ENCODE data around the gene LDB1.

Gene LDB1

DNA sequence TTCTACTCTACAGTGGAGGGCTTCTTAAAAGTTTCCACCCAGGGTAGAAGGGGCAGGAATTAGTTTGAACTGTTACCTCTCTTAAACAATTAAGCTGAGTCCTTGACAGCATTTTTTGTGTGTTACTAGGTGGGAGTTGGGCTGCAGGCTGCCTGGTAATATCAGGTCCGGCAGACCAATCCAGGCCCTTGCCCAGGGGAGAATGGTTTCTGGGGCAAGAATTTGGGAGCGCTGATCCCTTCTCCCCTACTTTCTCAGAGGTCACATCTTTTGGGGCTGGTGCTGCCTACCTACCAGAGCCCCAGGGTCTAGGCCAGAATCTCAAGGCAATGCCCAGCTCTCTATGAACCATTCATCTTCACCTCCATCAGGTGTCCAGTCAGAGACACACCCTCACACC is 14.2 kb upstream of the LDB1 start:
- DNase-seq: no peak

- peak; percentile 53 for DNase-seq
Measured at GRCh38 chr10:102133373-102134195, 13.4 kb upstream of the LDB1 start.

DNA sequence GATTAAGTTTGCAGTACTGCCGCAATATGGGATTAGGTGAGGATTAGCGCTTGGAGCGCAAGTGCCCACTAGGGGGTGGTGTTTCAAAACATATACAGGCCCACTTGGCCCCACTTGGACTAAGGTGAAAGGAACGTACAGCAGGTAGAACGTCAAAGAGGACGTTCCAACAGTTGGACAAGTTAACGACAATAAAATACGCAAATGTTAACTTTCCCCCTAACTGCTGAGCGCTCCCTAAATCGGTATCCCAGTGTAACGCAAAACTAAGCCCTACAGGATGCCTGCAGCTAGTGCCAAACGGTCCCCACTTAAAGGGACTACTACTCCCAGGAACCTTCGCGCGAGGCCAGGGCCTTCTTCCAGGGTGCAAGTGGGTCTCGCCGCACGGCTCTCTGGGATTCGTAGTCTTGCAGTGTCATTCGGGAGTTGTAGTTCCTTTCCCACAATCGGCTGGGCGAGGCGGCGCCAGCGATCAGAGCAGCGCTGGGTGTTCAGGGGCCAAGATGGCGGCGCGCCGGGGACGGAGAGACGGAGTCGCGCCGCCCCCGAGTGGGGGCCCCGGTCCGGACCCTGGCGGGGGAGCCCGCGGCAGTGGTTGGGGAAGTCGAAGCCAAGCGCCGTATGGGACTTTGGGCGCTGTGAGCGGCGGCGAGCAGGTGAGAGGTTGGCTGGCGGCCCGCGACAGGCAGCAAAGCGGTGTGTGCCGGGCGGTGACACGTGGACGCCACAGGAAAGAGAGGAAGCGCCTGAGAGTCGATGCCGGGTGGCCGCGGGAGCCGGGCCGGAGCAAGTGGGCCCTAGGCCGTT is 12.6 kb upstream of the LDB1 start, which contains the start of gene PPRC1:
Gene PPRC1, plus strand, starts transcription at position 478 of the 810 bp plus-strand sequence. Its CDS starts 29 bp downstream, at position 507.
- DNase-seq: peak; percentile 97

GRCh38 chr10:102132193-102132562 is 12.0 kb upstream of the LDB1 start:
- DNase-seq: no peak

DNA sequence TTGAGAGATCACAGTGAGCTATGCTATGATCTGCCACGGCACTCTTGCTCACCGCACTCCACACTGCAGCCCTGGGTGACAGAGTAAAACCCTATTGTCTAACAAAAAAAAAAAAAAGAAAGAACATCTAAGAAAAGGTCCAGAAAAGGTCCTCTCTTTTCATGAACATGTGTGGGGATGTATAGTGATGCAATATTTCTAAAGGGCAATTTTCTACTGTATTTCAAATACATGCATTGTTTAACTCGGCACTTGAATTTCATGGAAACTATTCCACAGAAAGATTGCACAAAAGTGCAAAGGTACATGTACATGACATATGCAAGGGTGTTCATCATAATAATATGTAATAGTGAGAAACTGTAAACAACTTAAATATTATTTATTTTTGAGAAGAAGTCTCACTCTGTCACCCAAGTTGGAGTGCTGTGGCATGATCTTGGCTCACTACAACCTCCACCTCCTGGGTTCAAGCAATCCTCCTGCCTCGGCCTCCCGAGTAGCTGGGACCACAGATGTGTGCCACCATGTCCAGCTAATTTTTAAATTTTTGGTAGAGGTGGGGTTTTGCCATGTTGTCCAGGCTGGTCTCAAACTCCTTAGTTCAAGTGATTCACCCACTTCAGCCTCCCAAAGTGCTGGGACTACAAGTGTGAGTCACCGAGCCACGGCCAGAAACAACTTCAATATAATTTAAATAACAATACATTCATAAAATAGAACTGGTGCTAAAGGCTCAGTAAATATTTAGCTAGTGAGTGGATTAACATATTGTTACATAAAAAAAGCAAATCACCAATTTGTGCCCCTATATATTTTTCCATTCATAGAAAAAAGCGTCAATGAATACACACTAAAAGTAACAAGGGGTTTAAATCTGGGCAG is 11.4 kb upstream of the LDB1 start:
- DNase-seq: no peak

DNA sequence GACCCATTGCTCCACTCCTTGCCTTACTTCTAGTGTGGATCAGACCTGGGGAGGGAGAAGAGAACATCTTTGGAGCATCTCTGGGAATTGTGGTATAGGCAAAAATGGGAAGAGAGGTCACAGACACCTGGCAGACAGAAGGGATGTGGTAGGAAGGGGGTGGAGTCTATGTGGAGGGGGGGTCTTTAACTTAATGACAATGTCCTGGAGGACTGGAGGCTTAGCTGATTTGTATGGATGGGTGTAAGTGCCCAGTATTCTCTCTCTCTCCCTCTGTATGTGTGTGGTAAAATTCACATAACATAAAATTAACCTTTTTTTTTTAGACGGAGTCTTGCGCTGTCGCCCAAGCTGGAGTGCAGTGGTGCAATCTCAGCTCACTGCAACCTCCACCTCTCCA is 3.1 kb upstream of the LDB1 start:
- no peak for DNase-seq

DNA sequence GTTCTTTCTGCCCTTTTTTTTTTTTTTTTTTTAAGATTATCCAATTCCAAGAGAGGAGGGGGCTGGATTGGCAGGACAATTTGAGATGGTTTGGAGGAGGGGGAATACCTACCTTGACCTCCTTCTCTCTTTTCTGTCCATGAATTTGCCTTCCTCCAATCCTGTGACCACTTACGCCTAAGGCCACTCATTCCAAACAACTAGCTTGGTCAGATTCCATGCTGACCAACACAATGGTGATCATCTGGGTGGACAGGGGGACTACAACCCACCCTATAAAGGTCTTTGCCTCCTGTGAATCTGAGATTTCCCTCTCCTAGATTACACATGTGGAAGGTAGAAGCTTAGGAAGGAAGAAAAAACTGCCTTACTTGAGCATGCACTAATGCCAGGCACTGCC is 2.3 kb upstream of the LDB1 start:
- no peak for DNase-seq

DNA sequence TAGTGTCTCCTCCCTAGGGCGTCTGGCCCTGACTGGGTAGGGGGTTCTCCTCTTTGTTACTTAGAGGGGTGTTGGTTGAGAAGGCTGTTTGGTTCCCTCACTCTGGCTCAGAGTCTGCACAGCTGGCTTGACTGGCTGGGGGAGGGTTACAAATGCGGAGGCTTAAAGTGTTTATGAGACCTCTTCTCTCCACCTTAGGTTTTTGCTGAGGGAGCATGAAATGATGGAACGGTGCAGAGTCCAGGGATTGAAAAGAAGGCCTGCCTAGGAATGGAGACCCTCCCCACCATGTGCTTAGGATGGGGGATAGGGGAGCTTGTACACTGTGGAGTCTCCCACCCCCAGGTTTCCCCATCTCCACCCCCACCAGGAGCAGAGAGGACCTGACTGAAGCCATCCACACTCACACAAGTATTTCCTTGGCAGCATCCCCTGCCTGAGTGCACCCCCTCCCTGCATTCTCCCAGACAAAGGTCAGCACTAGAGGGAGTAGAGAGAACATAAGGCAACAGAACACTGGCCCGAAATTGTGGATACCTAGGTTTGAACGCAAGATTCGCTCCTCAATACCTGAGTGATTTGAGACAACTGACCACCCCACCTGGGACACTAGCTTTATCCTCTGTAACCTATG is 1.7 kb upstream of the LDB1 start:
- DNase-seq: no peak

- no peak for DNase-seq
Measured at GRCh38 chr10:102120991-102121738, 997 bp upstream of the LDB1 start.

DNA sequence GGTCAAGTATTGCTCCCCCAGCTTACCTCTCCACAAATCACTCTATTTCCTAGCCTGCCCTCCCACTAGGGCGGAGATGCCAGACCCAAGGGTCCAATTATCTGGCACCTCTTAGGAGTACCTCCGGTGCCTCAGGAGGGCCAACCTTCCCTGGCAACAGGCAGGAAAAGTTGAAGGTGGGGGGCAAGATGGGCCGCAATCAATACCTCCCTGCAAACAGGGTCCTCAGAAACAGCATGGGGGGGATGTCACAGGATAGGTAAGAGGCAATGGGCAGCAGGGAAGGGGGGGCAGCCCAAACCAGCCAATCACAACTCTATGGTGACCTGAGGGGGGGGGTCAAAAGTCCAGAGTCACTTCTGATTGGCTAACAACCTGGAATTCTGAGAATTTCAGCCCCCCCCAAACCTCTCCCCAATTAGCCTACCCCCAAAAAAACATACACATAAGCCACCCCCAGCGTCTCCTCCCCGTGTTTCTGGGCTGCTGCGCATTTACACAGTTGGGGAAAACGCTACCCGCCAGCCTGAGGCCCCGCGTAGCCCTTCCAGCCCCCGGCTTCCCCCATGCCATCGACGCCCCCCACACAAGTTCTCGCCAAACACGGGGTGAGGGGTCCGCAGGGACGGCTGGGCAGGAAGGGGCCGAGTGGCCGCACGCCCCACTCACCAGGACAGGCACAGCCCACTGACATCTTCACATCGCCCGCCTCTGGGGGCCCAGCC is 589 bp downstream of the LDB1 start:
- DNase-seq: peak; percentile 71

GRCh38 chr10:102118867-102119266 is 1.3 kb downstream of the LDB1 start:
- peak; percentile 45 for DNase-seq

GRCh38 chr10:102117391-102118159 is 2.6 kb downstream of the LDB1 start:
- peak; percentile 61 for DNase-seq

- DNase-seq: no peak
Measured at GRCh38 chr10:102116656-102117055, 3.5 kb downstream of the LDB1 start.

DNA sequence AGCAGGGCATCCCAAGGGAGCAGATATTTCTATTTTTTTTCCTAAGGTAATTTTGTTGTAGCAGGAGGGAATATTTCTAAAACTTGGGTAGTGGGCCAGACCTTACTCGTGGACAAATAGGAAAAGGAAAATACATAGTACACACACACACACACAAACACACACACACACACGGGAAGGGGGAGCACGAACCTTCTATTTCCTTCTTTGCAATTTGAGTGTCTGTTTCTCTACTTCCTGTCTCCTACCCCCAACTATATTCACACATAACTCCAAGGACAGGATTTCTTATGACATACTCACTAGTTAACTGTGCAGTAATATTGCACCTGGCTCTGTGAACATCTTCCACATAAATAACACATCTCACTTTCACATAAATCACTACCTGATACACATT is 4.4 kb downstream of the LDB1 start:
- no peak for DNase-seq

GRCh38 chr10:102114861-102115618 is 5.1 kb downstream of the LDB1 start:
- peak; percentile 79 for DNase-seq

- DNase-seq: no peak
Measured at GRCh38 chr10:102113956-102114857, 6.0 kb downstream of the LDB1 start.

GRCh38 chr10:102113261-102113955 is 6.8 kb downstream of the LDB1 start:
- DNase-seq: no peak

All from CD4-positive, alpha-beta T cell treated with Interleukin-15 for 1 hour (primary cell).